Skeletal muscle tissue (tissue), 4 donors: Measurements from ENCODE around the gene ZAP70. TPM values are rescaled to one million over a fixed set of nuclear protein-coding genes. Genes with fewer than 3 reads are reported as not detected.

Source experiments
- H3K27ac ChIP-seq: one replicate; pipeline ENCODE4 v1.7.0; 2013; ENCODE audit warnings: mild to moderate bottlenecking, low read depth, low read length, inconsistent platforms
- H3K27me3 ChIP-seq, 3 donors: one replicate each; pipeline ENCODE4 v1.7.0; 2013; ENCODE audit warnings: low read length in 3 of 3; ENCODE audit not compliant: control insufficient read depth in 3 of 3, insufficient read depth in 3 of 3
- H3K36me3 ChIP-seq, 3 donors: one replicate each; pipeline ENCODE4 v1.7.0; 2013; ENCODE audit warnings: low read length in 3 of 3; ENCODE audit not compliant: control insufficient read depth in 3 of 3, insufficient read depth in 3 of 3
- H3K4me1 ChIP-seq, 3 donors: one replicate each; pipeline ENCODE4 v1.7.0; 2013; ENCODE audit warnings: low read length in 3 of 3, mild to moderate bottlenecking in 3 of 3; ENCODE audit not compliant: control insufficient read depth in 3 of 3, insufficient read depth in 3 of 3
- H3K4me3 ChIP-seq, 3 donors: one replicate each; pipeline ENCODE4 v1.7.0; 2013; ENCODE audit warnings: low read length in 3 of 3
- H3K9ac ChIP-seq, 3 donors: one replicate each; pipeline ENCODE4 v1.7.0; 2013; ENCODE audit warnings: low read length in 3 of 3, mild to moderate bottlenecking in 3 of 3, moderate library complexity in 2 of 3, low read depth in 1 of 3
- H3K9me3 ChIP-seq, 3 donors: one replicate each; pipeline ENCODE4 v1.7.0; 2013; ENCODE audit warnings: low read length in 3 of 3; ENCODE audit not compliant: control insufficient read depth in 3 of 3
- total RNA-seq: library from RNA; depleted of rRNA; stranded (reverse); fragments of >200 nt; gene quantifications from one replicate; pipeline ENCODE4 v1.2.3, GENCODE V29; 2014
- donor health status: Osteomylitis.

Gene ZAP70
- total RNA-seq, 1 donor from 2014 or later, result 3.1 TPM

- H3K4me1 ChIP-seq, result peaks cover 0 to 14% (median 3%) of the 10 kb centered on the region in 3 donors
These were observed 46.5 kb downstream of the ZAP70 start for GRCh38 chr2:97759727-97760407.

GRCh38 chr2:97760480-97761049 is 47.2 kb downstream of the ZAP70 start:
- no peaks in the 10 kb centered on the region for H3K9me3 ChIP-seq
- no peaks in the 10 kb centered on the region for H3K27me3 ChIP-seq
- H3K4me3 ChIP-seq, result no peak overlapping the region
- H3K36me3 ChIP-seq, result peaks cover 82 to 90% (median 88%) of the 10 kb centered on the region in 3 donors
- no peak overlapping the region for H3K9ac ChIP-seq
- H3K27ac ChIP-seq, result no peak overlapping the region
- peaks cover 0 to 18% (median 7%) of the 10 kb centered on the region in 3 donors for H3K4me1 ChIP-seq

More at GRCh38 chr2:97759727-97760407, 46.5 kb downstream of the ZAP70 start:
- H3K9me3 ChIP-seq, result no peaks in the 10 kb centered on the region
- H3K36me3 ChIP-seq, result peaks cover 79 to 89% (median 85%) of the 10 kb centered on the region in 3 donors
- no peak overlapping the region for H3K9ac ChIP-seq
- H3K4me3 ChIP-seq, result no peak overlapping the region
- H3K27me3 ChIP-seq, result no peaks in the 10 kb centered on the region
- no peak overlapping the region for H3K27ac ChIP-seq

DNA sequence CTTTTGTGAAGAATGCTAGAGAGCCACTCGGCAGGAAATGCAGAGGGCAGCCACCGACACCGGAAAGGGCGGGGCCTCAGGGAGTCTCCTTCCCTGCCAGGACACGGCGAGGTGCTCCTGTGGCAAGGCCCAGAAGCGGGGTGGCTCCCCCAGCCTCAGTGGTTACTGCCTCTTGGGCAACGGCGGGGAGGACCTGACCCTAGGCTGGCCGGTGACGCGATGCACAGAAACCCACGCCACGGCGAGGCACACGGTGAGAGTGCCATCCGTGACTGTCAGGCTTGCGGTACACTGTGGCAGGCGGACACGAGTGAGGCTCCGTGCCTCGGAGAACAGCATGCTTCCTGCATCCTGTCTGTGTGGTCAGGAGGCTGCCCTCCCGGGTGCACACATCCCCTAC is 47.8 kb downstream of the ZAP70 start:
- Histone ChIP-seq H3K36me3 (peaks cover 78 to 91% (median 88%) of the 10 kb centered on the region in 3 donors), H3K9ac (no peak overlapping the region), H3K27me3 (no peaks in the 10 kb centered on the region), H3K9me3 (no peaks in the 10 kb centered on the region), H3K4me1 (peaks cover under 1 to 16% (median 7%) of the 10 kb centered on the region in 3 donors), H3K27ac (no peak overlapping the region), H3K4me3 (no peak overlapping the region)

DNA sequence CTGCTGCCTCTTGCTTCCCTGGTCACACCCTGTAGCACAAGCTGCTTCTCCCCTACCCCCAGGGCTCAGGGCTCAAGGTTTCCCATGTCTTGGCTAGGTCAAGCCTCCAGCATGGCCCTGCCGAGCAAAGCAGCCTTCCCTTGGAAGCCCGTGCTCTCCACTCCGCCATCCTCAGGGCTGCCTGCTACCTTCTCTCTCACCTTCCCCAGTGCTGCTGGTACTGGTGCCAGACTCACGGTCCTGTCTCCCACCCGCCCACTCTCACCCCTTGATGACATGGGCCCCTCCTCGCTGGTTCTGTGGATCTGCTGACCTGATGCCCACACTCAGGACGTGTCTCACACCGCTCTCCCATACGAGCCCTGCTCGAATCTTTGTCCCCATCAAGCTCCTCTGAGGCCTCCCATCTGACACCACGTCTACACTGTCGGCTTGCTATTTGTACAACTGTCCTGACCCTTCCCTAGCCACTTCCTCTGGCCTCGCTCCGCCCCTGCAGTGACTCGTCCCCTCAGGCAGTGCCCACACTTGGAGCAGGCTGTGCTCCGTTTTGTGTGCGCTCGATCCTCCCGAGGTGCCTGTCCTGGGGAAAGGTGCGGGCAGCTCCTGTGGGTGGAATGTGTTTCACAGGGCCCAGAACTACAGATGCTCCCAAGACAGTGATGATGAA is 49.9 kb downstream of the ZAP70 start:
- Histone ChIP-seq H3K9me3 (no peaks in the 10 kb centered on the region), H3K36me3 (peaks cover 64 to 90% (median 81%) of the 10 kb centered on the region in 3 donors), H3K9ac (no peak overlapping the region), H3K27ac (no peak overlapping the region), H3K4me3 (no peak overlapping the region), H3K27me3 (no peaks in the 10 kb centered on the region), H3K4me1 (peaks cover 4 to 16% (median 12%) of the 10 kb centered on the region in 3 donors)

DNA sequence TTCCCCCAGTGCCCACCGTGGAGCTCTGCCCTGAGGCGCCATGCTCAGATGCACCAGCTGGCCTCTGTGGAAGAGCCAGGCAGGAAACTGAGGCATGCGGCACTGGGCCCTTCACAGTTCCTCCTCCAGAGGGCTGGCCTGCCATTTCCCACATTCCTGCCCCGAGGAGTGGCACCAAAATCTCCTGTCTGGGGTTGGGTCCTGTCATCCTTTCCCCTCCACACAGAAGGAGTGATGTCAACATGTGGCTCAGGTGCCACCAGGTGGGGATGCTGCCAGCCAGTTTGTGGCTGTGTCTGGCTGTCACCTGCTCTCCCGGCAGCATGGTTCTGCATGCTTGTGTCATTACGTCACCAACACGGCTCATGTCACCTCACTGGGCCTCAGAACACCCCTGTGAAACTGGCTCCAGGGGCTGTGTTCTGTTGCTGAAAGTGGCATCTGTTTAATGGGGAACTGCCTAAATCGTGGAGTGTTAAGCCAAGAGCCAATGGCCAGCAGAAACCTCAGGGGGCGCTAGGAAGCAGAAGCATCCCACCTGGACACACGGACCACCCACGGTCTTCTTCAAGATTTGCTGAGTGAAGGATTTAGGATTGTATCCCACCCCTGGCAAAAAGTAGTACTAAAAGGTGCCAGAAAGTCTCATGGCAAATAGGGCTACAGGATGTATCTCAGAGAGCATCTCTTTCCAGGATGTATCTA is 51.3 kb downstream of the ZAP70 start:
- H3K36me3 ChIP-seq, result peaks cover 53 to 81% (median 67%) of the 10 kb centered on the region in 3 donors

GRCh38 chr2:97765933-97766332 is 52.6 kb downstream of the ZAP70 start:
- Histone ChIP-seq H3K4me3 (no peak overlapping the region), H3K9me3 (no peaks in the 10 kb centered on the region), H3K9ac (no peak overlapping the region), H3K27ac (no peak overlapping the region), H3K4me1 (peaks cover 12 to 16% (median 14%) of the 10 kb centered on the region in 3 donors), H3K27me3 (no peaks in the 10 kb centered on the region), H3K36me3 (peaks cover 42 to 69% (median 56%) of the 10 kb centered on the region in 3 donors)

More for the DNA sequence above, 51.3 kb downstream of the ZAP70 start:
- no peaks in the 10 kb centered on the region for H3K27me3 ChIP-seq
- peaks cover 9 to 16% (median 14%) of the 10 kb centered on the region in 3 donors for H3K4me1 ChIP-seq
- no peak overlapping the region for H3K4me3 ChIP-seq
- no peak overlapping the region for H3K9ac ChIP-seq
- no peak overlapping the region for H3K27ac ChIP-seq
- no peaks in the 10 kb centered on the region for H3K9me3 ChIP-seq

GRCh38 chr2:97766567-97766966 is 53.2 kb downstream of the ZAP70 start:
- H3K9me3 ChIP-seq, result no peaks in the 10 kb centered on the region
- H3K27me3 ChIP-seq, result no peaks in the 10 kb centered on the region
- no peak overlapping the region for H3K27ac ChIP-seq
- H3K9ac ChIP-seq, result no peak overlapping the region
- peaks cover 12 to 16% (median 13%) of the 10 kb centered on the region in 3 donors for H3K4me1 ChIP-seq
- H3K36me3 ChIP-seq, result peaks cover 37 to 66% (median 50%) of the 10 kb centered on the region in 3 donors
- H3K4me3 ChIP-seq, result no peak overlapping the region

DNA sequence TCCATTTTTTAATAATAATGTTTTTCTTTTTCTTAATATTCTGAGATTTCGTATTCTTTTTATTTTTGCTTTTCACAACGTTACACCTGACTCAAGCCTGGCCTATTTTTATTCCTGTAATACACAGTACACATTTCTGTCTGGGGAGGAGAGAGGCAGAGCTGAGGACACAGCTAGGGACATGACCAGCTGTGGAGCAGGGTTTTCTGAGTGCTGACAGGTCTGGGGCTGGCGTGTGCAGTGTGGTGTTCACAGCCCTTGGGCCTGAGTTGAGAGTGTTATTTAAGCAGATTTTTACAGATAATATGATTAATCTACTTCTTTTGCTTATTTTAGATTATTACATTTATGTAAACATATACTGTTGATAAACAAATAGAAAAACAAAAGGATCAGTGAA is 55.9 kb downstream of the ZAP70 start:
- peaks cover 28 to 64% (median 43%) of the 10 kb centered on the region in 3 donors for H3K36me3 ChIP-seq
- no peaks in the 10 kb centered on the region for H3K27me3 ChIP-seq
- peaks cover 12 to 16% (median 13%) of the 10 kb centered on the region in 3 donors for H3K4me1 ChIP-seq
- H3K27ac ChIP-seq, result peak overlapping the region; percentile 26
- H3K4me3 ChIP-seq, result no peak overlapping the region
- H3K9me3 ChIP-seq, result no peaks in the 10 kb centered on the region
- H3K9ac ChIP-seq, result no peak overlapping the region

DNA sequence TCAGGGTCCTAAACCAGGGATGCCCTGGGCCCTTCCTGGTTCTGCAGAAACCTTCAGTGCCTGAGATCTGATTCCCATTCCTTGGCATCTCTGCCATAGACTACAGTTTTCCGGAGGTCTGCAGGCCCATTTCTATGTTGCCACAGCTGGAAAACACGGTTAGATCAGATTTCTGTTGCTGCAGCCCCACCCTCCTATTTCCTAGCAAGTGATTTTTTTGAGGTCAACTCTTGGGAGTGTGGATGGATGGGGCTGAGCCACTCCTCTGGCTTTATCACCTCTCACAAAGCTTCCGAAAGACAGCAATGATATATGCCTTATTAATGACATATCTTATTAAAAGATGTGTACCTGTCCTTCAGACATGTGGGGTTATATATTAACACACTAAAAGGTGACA is 56.3 kb downstream of the ZAP70 start:
- Histone ChIP-seq H3K9me3 (no peaks in the 10 kb centered on the region), H3K9ac (no peak overlapping the region), H3K36me3 (peaks cover 28 to 64% (median 42%) of the 10 kb centered on the region in 3 donors), H3K4me1 (peaks cover 10 to 13% (median 12%) of the 10 kb centered on the region in 3 donors), H3K27ac (no peak overlapping the region), H3K4me3 (no peak overlapping the region), H3K27me3 (no peaks in the 10 kb centered on the region)
